ENCODE results near the gene SLFN14.
"Not testable (repeated sequence)": the region's sequence is repeated elsewhere in the genome, so short reads cannot be mapped to it uniquely, and the experiment has no call there.

The SLFN14 gene

DNA sequence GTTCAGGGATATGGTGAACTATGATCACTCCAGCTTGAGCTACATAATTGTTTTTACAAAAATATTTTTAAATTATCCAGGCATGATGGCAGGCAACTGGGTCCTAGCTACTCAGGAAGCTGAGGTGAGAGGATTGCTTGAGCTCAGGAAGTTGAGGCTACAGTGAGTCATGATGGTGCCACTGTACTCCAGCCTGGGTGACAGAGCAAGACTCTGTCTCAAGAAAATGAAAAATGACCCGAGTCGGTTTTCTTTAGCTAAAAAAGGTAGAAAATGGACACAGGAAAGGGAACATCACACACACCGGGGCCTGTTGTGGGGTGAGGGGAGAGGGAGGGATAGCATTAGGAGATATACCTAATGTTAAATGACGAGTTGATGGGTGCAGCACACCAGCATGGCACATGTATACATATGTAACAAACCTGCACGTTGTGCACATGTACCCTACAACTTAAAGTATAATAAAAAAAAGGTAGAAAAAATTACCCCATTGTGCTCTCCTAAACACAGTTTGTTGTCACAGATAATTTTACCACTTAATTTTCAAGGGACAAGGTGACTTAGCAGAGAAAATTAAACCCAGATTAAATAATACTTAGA, 38.9 kb downstream of the SLFN14 start:
- DNase-seq (ENCODE audit: low read depth): not testable (repeated sequence)

DNA sequence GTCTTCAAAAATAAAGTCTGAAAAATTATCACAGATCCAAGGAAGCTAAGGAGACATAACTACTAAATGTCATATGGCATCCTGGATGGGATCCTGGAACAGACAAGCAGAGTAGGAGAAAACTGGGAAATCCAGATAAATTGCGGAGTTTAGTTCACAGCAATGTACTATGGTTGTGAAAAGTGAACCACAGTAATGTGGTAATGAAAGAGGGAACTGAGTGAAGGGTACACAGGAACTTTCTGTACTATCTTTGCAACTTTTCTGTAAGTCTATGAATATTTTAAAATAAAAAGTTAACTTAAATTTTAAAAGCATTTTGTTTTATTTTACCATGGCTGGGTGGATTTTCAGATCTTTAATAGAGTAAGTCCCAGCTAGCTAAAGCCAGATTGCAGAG, 39.5 kb downstream of the SLFN14 start:
- no peak for DNase-seq (ENCODE audit: low read depth)

DNA sequence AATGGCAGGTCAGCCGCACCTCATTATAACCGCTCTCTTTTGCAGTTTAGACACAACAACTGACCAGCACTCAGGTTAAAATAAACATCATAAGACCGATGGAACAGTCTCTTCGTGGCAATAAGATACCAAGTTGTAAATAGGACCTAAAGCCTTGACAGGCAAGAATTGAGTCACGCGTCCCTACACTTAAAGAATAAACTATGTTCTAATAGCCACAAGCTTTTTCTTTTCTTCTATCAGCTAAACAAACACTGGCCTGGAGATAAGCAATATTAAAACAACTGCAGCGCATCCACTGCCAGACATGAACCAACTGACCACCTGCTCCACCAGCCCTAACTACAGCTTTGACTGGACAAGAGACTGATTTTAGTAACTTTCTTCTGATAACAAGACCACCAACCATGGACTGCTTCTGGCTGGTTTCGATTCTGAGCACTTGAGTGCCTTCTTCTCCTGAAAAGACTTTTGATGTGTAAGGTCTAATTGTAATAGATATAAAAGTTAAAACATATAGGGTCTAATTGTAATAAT, 40.6 kb downstream of the SLFN14 start:
- DNase-seq (ENCODE audit: low read depth): no peak

DNA sequence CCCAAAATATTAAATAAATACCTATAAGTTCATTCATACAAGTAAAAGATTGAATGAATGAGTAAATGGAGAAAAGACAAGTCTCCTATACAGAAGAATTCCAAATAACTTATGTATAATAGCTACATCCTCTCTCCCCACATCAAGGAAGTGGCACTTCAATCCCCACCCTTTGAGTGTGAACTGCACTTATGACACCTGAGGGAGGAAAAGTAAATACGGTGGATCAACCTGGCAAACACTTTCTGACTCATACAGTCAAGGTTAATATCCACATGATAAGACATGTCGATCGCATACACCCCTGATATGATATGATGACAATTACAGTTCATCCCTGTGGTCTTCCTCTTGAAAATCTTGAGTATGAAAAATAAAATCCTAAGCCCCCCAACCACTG, 41.2 kb downstream of the SLFN14 start:
- no peak for DNase-seq (ENCODE audit: low read depth)

DNA sequence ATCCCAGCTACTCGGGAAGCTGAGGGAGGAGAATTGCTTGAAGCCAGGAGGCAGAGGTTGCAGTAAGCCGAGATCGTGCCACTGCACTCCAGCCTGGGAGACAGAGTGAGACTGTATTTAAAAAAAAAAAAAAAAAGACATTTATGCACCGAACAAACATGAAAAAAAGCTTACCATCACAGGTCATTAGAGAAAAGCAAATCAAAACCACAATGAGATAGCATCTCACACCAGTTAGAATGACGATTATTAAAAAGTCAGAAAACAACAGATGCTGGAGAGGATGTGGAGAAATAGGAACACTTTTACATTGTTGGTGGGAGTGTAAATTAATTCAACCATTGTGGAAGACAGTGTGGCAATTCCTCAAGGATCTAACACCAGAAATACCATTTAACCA, 42.2 kb downstream of the SLFN14 start:
- not testable (repeated sequence) for DNase-seq (ENCODE audit: low read depth)

DNA sequence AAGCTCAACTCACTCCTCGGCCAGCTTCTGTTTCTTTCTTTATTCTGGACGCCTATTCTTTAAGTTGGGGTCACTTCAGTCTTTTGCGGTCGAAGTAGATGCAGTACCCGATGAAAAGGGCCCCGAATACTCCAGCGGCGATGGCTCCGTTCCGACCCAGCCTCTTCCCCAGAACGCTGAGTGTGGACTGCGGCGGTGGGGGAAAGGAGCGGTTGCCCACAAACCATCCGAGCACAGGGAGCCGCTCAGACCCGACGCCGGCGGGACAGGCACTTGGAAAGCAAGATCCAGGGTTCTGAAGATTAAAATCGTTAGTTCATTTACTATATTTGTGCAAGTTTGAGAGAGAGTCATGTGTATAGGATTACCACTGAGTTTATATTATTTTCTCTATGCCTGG, 45.6 kb downstream of the SLFN14 start:
- no peak for DNase-seq (ENCODE audit: low read depth)

DNA sequence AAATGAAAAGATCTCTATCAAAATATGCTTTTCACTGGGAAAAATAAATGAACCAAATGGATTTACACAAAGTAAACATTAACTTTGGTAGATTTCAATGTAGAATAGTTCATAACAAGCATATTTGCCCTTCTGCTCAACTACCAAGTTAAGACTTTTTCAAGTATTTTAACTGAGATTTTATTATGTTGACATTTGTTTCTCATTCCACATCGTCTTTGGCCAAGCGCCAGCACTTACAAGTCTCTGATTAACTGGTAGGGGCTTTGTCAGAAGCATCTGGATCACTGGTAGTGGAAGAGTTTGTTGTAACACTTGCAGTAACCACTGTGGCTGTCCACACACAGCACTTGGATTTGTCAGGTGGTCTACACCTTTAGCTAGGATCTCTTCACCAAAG, 46.1 kb downstream of the SLFN14 start:
- DNase-seq (ENCODE audit: low read depth): no peak

Data from activated T-cell treated with anti-CD3 and anti-CD28 coated beads for 1 hour (primary cell).